Esophagus (tissue), 2 donors: Measurements from ENCODE around the gene SHANK3. TPM values are rescaled to one million over a fixed set of nuclear protein-coding genes. Genes with fewer than 3 reads are reported as not detected.

ENCODE experiments used
- H3K27ac ChIP-seq, 2 donors: one replicate each; pipeline ENCODE4 v1.5.1; 2013; ENCODE audit warnings: low read depth in 2 of 2, mild to moderate bottlenecking in 2 of 2, inconsistent platforms in 1 of 2, low read length in 1 of 2, moderate library complexity in 1 of 2
- H3K27me3 ChIP-seq, 2 donors: one replicate each; pipeline ENCODE4 v1.6.1; 2013; ENCODE audit warnings: low read length in 2 of 2, control low read depth in 1 of 2, mild to moderate bottlenecking in 1 of 2; ENCODE audit not compliant: insufficient read depth in 2 of 2, control insufficient read depth in 1 of 2
- H3K36me3 ChIP-seq, 2 donors: one replicate each; pipeline ENCODE4 v1.6.1; 2013; ENCODE audit warnings: low read length in 1 of 2; ENCODE audit not compliant: control insufficient read depth in 2 of 2, insufficient read depth in 2 of 2
- H3K4me1 ChIP-seq, 2 donors: one replicate each; pipeline ENCODE4 v1.6.1; 2013; ENCODE audit warnings: low read length in 1 of 2; ENCODE audit not compliant: control insufficient read depth in 2 of 2, insufficient read depth in 2 of 2
- H3K4me3 ChIP-seq, 2 donors: one replicate each; pipeline ENCODE4 v1.5.1; 2013; ENCODE audit warnings: low read length in 2 of 2, mild to moderate bottlenecking in 2 of 2, low read depth in 1 of 2, moderate library complexity in 1 of 2
- H3K9me3 ChIP-seq, 2 donors: one replicate each; pipeline ENCODE4 v1.6.1; 2013; ENCODE audit warnings: mild to moderate bottlenecking in 2 of 2, low read depth in 1 of 2, low read length in 1 of 2, moderate library complexity in 1 of 2; ENCODE audit not compliant: control insufficient read depth in 2 of 2, insufficient read depth in 1 of 2
- WGBS, 2 donors: extraction: QIAGEN DNeasy Blood & Tissue Kit; methylation state at CpG; one replicate each; pipeline ENCODE4 v1.1.7; 2013; 5-methylcytosine and 5-hydroxymethylcytosine counted together
- polyA plus RNA-seq, 2 donors: library from polyadenylated mRNA; stranded (reverse); fragments of 200-250 nt; gene quantifications; one replicate each; pipeline ENCODE4 v1.2.3, GENCODE V29; 2013
- donor health status: healthy with polysubstance abuse.
- donor health status: Bipolar disorder and iron deficiency.

SHANK3 gene
- polyA plus RNA-seq, 2 donors: 4.1 to 9.0 TPM

GRCh38 chr22:50702261-50702671 is 29.6 kb downstream of the SHANK3 start:
- H3K36me3 ChIP-seq: peaks cover 0 to 23% of the 10 kb centered on the region in 2 donors
- H3K9me3 ChIP-seq: peaks cover 0 to 4% of the 10 kb centered on the region in 2 donors
- peaks cover 0 to 5% of the 10 kb centered on the region in 2 donors for H3K4me1 ChIP-seq
- H3K27me3 ChIP-seq: no peaks in the 10 kb centered on the region
- no peak overlapping the region for H3K4me3 ChIP-seq
- no peak overlapping the region for H3K27ac ChIP-seq
- WGBS, 2 donors: 64 to 67% methylated on average over 7 of the region's 7 CpGs

GRCh38 chr22:50702821-50703725 is 30.4 kb downstream of the SHANK3 start:
- H3K36me3 ChIP-seq: peaks cover 0 to 23% of the 10 kb centered on the region in 2 donors

GRCh38 chr22:50703726-50704509 is 31.3 kb downstream of the SHANK3 start:
- WGBS, 2 donors: 88 to 90% methylated on average over 36 of the region's 36 CpGs
- H3K4me3 ChIP-seq: no peak overlapping the region

More at GRCh38 chr22:50702821-50703725, 30.4 kb downstream of the SHANK3 start:
- WGBS, 2 donors: 85 to 86% methylated on average over 20 of the region's 20 CpGs
- no peak overlapping the region for H3K4me3 ChIP-seq
- H3K9me3 ChIP-seq: peaks cover 0 to 4% of the 10 kb centered on the region in 2 donors
- H3K27ac ChIP-seq: no peak overlapping the region
- H3K4me1 ChIP-seq: peaks cover 0 to 5% of the 10 kb centered on the region in 2 donors
- H3K27me3 ChIP-seq: no peaks in the 10 kb centered on the region

GRCh38 chr22:50704510-50705218 is 32.0 kb downstream of the SHANK3 start:
- H3K36me3 ChIP-seq: peaks cover 0 to 16% of the 10 kb centered on the region in 2 donors
- no peaks in the 10 kb centered on the region for H3K27me3 ChIP-seq
- H3K4me1 ChIP-seq: peaks cover 0 to 2% of the 10 kb centered on the region in 2 donors
- no peak overlapping the region for H3K4me3 ChIP-seq
- no peak overlapping the region for H3K27ac ChIP-seq
- H3K9me3 ChIP-seq: peaks cover 0 to 4% of the 10 kb centered on the region in 2 donors
- 91 to 92% methylated on average over 37 of the region's 37 CpGs for WGBS, 2 donors

More at GRCh38 chr22:50703726-50704509, 31.3 kb downstream of the SHANK3 start:
- Histone ChIP-seq H3K27me3 (no peaks in the 10 kb centered on the region), H3K4me1 (peaks cover 0 to 5% of the 10 kb centered on the region in 2 donors), H3K27ac (no peak overlapping the region), H3K9me3 (peaks cover 0 to 4% of the 10 kb centered on the region in 2 donors), H3K36me3 (peaks cover 0 to 22% of the 10 kb centered on the region in 2 donors)

- WGBS, 2 donors: 45 to 59% methylated on average over 22 to 23 of the region's 23 CpGs
- peaks cover 0 to 2% of the 10 kb centered on the region in 2 donors for H3K4me1 ChIP-seq
- no peak overlapping the region for H3K27ac ChIP-seq
- H3K4me3 ChIP-seq: no peak overlapping the region
- H3K9me3 ChIP-seq: peaks cover 0 to 4% of the 10 kb centered on the region in 2 donors
- no peaks in the 10 kb centered on the region for H3K27me3 ChIP-seq
- peaks cover 0 to 16% of the 10 kb centered on the region in 2 donors for H3K36me3 ChIP-seq
Observed at GRCh38 chr22:50705219-50705691, 32.6 kb downstream of the SHANK3 start.

- 89% methylated on average over 26 to 27 of the region's 27 CpGs for WGBS, 2 donors
- Histone ChIP-seq H3K27me3 (no peaks in the 10 kb centered on the region), H3K36me3 (peaks cover 0 to 16% of the 10 kb centered on the region in 2 donors), H3K9me3 (peaks cover 0 to 4% of the 10 kb centered on the region in 2 donors), H3K4me3 (no peak overlapping the region), H3K4me1 (peaks cover 0 to 4% of the 10 kb centered on the region in 2 donors), H3K27ac (no peak overlapping the region)
Observed at GRCh38 chr22:50705851-50706351, 33.3 kb downstream of the SHANK3 start.

GRCh38 chr22:50706481-50707125 is 34.0 kb downstream of the SHANK3 start:
- Histone ChIP-seq H3K36me3 (peaks cover 0 to 16% of the 10 kb centered on the region in 2 donors), H3K27ac (no peak overlapping the region), H3K4me3 (no peak overlapping the region), H3K4me1 (peaks cover 0 to 8% of the 10 kb centered on the region in 2 donors), H3K27me3 (no peaks in the 10 kb centered on the region), H3K9me3 (peaks cover 0 to 4% of the 10 kb centered on the region in 2 donors)
- 91 to 94% methylated on average over 14 of the region's 14 CpGs for WGBS, 2 donors

- H3K4me1 ChIP-seq: peaks cover 0 to 8% of the 10 kb centered on the region in 2 donors
- no peak overlapping the region for H3K4me3 ChIP-seq
- H3K9me3 ChIP-seq: peaks cover 0 to 4% of the 10 kb centered on the region in 2 donors
- peaks cover 0 to 11% of the 10 kb centered on the region in 2 donors for H3K36me3 ChIP-seq
- WGBS, 2 donors: 75 to 86% methylated on average over 3 of the region's 3 CpGs
- no peaks in the 10 kb centered on the region for H3K27me3 ChIP-seq
- no peak overlapping the region for H3K27ac ChIP-seq
Observed at GRCh38 chr22:50708474-50708873, 35.9 kb downstream of the SHANK3 start.
